B cell (primary cell): ENCODE measurements around the gene TMEM50B.

Source experiments
- CTCF ChIP-seq: fragments of 200-600 bp; IDR thresholded peaks from one replicate; pipeline ENCODE4 v1.8.0; 2022; ENCODE audit warnings: antibody characterized with exemption, mild to moderate bottlenecking
- EZH2 ChIP-seq: IDR thresholded peaks from 2 replicates; pipeline ENCODE4 v1.6.1; 2012; ENCODE audit warnings: borderline replicate concordance, low read depth, mild to moderate bottlenecking, moderate library complexity, low read length; ENCODE audit not compliant: insufficient read depth, poor library complexity, severe bottlenecking

- TF ChIP-seq CTCF = no peak
- TF ChIP-seq EZH2 = no peak
Observed at GRCh38 chr21:33411949-33412430, 67.8 kb downstream of the TMEM50B start.
